Cardiac septum (tissue), 1 donor: Measurements from ENCODE around the gene ZSCAN25. TPM values are rescaled to one million over a fixed set of nuclear protein-coding genes. Genes with fewer than 3 reads are reported as not detected.
"Not testable (repeated sequence)": the region's sequence is repeated elsewhere in the genome, so short reads cannot be mapped to it uniquely, and the experiment has no call there.

Source experiments
- DNase-seq: peaks from one replicate; pipeline ENCODE4 v3.0.0-alpha.2; 2020; ENCODE audit warnings: low spot score
- intact Hi-C: fragments of 100-400 bp; cut with DNase I; formaldehyde crosslinking; loops from one replicate; pipeline ENCODE4 v1.14.0; 2022
- long read RNA-seq: library from polyadenylated mRNA; unstranded; transcript quantifications from one replicate; pipeline ENCODE4 v2.0.0, GENCODE V29; 2021
- total RNA-seq: library from RNA; stranded (reverse); fragmentation: NEBNext Ultra II Directional; extraction: Animal tissue kit (Norgen Biotek cat#: 25700); gene quantifications from one replicate; pipeline ENCODE4 v1.2.1, GENCODE V29; 2021
- donor health status: DM: no; HTN: no; CAD: no.

ZSCAN25 gene
- 10.4 TPM for total RNA-seq
- long read RNA-seq, full-length matches to known transcripts, result 1 of 8 reads
- long read RNA-seq, partial matches to known transcripts, result 0 of 8 reads
- long read RNA-seq, other reads (novel, unspliced or antisense), result 7 of 8 reads

- intact Hi-C loops, result loop anchor here (5.0 kb wide), 1 partner anchor 59 kb away; the partner anchor contains the start of gene ZNF655
These were observed at the start of gene ZSCAN25 for GRCh38 chr7:99616359-99617191. ZSCAN25 (plus strand) TSS chr7:99616946; CDS start chr7:99619607, 2,661 bp downstream.

DNA sequence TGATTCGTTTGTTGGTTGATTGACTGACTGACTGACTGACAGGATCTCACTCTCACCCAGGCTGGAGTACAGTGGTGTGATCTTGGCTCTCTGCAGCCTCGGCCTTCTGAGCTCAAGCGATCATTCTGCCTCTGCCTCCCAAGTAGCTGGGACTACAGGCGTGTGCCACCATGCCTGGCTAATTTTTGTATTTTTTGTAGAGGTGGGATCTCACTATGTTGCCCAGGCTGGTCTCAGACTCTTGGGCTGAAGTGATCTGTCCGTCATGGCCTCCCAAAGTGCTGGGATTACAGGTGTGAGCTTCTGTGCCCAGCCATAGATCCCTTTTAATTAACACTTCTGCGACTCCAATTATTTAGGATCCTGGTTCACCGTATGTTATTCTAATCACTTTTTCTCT is 48.0 kb upstream of the ZSCAN25 start:
- DNase-seq, intact Hi-C loops: not testable (repeated sequence)

More at GRCh38 chr7:99616359-99617191, at the start of gene ZSCAN25:
- peak; percentile 94 for DNase-seq

DNA sequence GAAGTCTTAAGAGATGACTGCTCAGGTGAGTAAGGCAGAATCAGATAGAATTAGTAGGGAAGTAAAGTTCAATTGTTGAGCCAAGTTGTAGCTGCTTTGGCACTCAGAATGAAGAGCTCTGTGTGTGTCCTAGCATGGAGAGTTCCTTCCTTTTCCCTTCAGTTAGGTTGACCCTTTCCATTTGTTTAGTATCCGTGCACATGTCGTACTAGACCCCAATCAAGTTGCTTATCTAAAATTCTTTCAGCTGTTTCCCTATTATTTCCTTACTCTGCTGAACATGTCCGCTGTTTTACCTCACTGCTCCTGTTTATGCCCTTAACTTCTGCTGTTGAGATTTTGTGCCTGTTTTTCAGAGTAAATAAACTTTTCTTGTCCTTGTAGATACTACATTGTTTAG is 45.0 kb upstream of the ZSCAN25 start:
- DNase-seq, result no peak
- intact Hi-C loops, result no loop called here

- no peak for DNase-seq
- intact Hi-C loops, result no loop called here
These were observed 43.5 kb upstream of the ZSCAN25 start for GRCh38 chr7:99573257-99573656.

GRCh38 chr7:99576251-99576650 is 40.5 kb upstream of the ZSCAN25 start:
- DNase-seq, result no peak
- intact Hi-C loops, result no loop called here

DNA sequence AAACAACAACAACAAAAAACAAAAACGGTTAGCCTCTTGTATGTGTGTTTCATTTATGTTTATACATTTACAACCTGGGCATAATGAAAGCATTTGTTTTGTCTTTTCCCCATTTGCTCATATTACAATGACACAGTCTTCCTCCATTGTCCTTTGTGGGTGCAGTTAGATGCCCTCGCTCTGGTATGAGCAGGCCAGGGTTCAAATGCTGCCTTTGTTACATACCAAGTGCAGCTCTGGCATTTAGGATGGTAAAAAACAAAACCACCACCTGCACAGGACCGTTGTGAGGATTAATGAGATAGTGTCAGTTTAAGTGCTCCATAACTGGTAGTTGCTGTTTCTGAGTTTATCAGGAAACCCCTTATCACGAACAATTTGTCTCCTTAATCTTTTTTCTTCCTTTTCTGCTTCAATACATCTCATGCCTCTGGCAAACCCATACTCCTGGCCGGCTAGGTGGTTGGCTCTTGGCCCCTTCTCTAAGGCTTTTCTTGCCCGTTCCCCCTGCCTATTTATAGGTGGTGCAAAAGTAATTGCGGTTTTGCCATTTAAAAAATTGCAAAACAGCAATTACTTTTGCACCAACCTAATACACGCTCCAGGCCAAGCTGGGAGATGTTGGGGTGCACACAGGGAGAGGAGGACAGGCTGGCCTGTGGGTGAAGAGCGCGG is 37.3 kb upstream of the ZSCAN25 start:
- DNase-seq, result no peak
- intact Hi-C loops, result no loop called here

DNA sequence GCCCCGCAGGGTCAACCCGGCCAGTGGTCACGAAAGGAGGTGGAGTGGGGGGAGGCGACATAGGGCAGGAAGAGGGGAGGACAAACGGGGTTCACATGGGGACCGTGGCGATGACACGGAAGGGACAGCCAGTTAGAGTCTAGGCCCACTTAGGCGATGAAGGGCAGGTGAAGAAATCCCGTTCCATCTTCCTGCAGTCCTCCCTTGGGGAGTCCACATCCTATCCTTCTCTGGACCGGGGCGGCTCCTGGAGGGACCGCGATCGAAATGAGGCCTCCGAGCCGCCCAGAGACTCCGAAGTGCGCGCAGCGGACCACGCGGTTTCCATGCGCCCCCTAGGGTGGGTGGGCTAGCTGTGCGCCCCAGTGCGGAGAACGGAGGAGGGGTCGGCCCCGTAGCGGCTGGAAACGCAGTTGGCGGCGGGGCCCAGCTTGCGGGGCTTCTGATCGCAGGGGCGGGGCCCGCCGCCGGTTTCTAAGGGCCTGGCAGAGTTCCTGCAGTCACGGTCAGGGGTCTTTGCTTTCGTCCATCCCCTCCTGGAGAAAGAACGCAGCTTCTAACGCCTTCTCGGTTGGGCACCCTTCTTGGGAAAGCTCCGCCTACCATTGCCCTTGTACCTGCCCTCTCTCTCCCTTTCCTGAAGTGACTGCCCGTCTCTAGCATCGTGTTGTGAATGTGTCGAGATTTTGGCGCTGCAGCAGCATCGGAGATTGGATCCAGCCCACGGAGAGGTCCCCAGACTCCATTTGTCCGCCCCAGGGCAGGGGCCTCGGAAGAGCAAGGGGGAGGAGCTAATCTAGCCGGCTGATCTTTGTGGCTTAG is 36.6 kb upstream of the ZSCAN25 start:
- no peak for DNase-seq
- intact Hi-C loops, result no loop called here

DNA sequence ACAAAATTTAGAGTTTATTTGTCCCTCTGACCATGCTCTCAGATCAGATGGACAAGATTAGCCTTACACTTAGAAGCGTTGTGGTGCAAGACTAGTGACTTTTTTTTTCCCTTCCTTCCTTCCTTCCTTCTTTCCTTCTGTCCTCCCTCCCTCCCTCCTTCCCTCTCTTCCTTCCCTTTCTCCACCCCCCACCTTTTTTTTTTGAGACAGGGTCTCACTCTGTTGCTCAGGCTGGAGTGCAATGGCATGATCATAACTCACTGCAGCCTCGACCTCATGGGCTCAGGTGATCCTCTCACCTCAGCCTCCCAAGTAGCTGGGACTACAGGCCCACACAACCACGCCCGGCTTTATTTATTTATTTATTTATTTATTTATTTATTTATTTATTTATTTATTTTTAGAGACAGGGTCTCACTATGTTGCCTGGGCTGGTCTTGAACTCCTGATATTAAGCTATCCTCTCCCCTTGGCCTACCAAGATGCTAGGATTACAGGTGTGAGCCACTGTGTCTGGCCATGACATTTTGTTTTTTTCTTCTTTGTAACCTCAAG is 35.9 kb upstream of the ZSCAN25 start:
- intact Hi-C loops, DNase-seq: not testable (repeated sequence)

DNA sequence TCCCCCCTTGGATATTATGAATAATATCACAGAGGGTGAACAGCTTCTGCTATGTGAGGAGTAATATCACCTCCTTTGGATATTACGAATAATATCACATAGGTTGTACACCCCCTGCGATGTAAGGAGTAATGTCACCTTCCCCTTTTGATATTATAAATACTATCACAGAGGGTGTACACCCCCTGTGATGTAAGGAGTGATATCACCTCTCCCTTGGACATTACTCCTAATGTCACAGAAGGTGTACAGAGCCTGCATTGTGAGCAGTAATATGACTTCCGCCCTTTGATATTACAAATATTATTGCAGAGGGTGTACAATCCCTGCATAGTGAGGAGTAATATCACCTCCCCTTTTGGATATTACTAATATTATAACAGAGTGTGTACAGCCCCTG is 27.9 kb upstream of the ZSCAN25 start:
- intact Hi-C loops, result no loop called here
- no peak for DNase-seq

- no peak for DNase-seq
- intact Hi-C loops, result no loop called here
These were observed 21.6 kb upstream of the ZSCAN25 start for GRCh38 chr7:99594948-99595745.

- no peak for DNase-seq
- intact Hi-C loops, result no loop called here
These were observed 20.3 kb upstream of the ZSCAN25 start for GRCh38 chr7:99596408-99596955.

DNA sequence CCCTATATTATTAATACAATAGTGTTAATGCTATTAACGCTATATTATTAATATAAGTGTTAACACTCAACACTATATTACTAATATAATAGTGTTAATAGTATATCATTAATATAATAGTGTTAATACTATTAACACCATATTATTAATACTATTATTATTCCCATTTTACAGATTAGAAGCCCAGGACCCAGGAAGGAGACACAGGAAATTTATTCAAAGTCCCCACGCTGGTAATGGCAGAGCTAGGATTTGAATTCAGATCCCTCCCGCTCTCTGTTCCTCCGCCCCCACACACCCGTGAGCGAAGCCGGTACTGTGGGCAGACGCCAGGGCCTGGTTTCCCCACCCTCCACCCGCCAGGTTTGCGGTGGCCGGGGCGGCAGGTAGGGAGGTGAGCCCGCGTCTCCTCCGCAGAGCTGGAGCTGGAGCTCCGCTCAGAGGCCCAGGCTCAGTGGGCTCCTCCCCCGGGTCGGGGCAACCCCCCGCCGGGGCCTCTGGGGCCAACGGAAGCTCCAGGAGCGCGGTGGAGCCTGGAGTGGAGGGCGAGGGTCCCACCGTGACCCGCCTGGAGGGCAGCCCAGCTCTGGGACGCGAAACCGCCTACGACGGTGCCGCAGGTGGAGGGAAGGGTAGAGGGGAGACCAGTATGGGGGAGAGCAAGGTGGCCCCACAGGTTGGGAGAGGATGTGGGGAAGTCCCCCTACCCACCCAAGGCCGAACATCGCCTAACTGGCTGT is 18.8 kb upstream of the ZSCAN25 start, which contains the start of gene TMEM225B:
TMEM225B (plus strand) TSS at position 506 of the 740 bp plus-strand sequence. CDS start 6,122 bp downstream, outside the sequence.
- intact Hi-C loops, result no loop called here
- no peak for DNase-seq

- DNase-seq, result no peak
- intact Hi-C loops, result no loop called here
These were observed 16.9 kb upstream of the ZSCAN25 start for GRCh38 chr7:99599836-99600235.

DNA sequence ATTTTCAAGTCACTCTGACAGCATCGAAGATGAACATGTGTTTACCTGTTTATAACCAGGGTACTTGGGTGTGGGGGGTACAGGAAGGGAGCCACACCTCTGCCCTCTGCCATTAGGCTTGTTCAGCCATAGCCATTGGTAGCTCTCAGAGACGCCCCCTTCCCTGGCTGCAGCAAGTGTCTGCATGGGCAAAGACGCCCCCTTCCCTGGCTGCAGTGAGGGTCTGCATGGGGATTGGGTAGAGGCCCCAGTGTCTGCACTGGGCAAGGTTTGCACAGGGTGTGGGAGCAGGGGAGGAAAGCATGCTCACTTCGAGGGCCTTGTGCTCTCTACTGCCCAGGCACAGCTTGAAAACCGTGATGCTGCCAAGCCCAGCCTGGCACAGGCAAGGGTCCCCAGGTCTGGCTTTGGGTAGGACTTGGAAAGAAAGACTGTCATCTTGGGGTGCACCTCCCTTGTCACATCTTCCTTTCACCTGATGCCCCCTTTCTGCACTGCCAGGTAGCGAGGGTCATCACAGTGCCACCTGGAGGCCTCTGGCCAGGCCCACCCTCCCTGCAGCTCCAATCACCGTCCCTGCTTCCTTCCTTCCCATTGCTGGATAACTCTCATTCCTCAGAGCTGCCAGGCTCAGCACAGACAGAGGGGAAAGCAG is 15.0 kb upstream of the ZSCAN25 start:
- intact Hi-C loops, result no loop called here
- DNase-seq, result no peak

DNA sequence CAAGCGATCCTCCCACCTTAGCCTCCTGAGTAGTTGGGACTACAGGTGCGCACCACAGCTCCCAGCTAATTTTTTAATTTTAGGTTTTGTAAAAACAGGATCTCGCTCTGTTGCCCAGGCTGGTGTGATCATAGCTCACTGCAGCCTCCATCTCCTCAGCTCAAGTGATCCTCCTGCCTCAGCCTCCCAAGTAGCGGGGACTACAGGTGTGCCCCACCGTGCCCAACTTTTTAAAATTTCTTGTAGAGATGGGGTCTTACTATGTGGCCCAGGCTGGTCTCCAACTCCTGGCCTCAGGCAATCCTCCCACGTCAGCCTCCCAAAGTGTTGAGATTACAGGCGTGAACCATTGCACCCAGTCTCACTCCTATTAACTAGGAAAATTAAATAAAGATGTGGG is 11.2 kb upstream of the ZSCAN25 start:
- no peak for DNase-seq
- intact Hi-C loops, result no loop called here

- intact Hi-C loops, result no loop called here
- no peak for DNase-seq
These were observed 10.2 kb upstream of the ZSCAN25 start for GRCh38 chr7:99606531-99606930.

GRCh38 chr7:99607548-99607947 is 9.2 kb upstream of the ZSCAN25 start:
- DNase-seq, result no peak
- intact Hi-C loops, result no loop called here
